Loucy (cell line): ENCODE data around the gene ZNF823.

Source experiments
- H2AFZ ChIP-seq: fragments of 200-600 bp; sonication (generic); 2 replicates; pipeline ENCODE4 v1.6.0; 2016; ENCODE audit warnings: antibody characterized with exemption, mild to moderate bottlenecking, low read length, moderate library complexity
- H3F3A ChIP-seq: fragments of 200-600 bp; 2 replicates; pipeline ENCODE4 v1.6.0; 2016; ENCODE audit warnings: antibody characterized with exemption, low read depth, mild to moderate bottlenecking
- H3K27me3 ChIP-seq: fragments of 200-600 bp; sonication (generic); 2 replicates; pipeline ENCODE4 v1.6.1; 2014; ENCODE audit warnings: low read length, mild to moderate bottlenecking; ENCODE audit not compliant: insufficient read depth, poor library complexity, severe bottlenecking
- H3K36me3 ChIP-seq: fragments of 200-600 bp; sonication (generic); 2 replicates; pipeline ENCODE4 v1.6.1; 2016; ENCODE audit warnings: low read length; ENCODE audit not compliant: insufficient read depth
- H3K4me1 ChIP-seq: fragments of 200-600 bp; sonication (generic); 2 replicates; pipeline ENCODE4 v1.5.1; 2014; ENCODE audit warnings: low read length, mild to moderate bottlenecking; ENCODE audit not compliant: insufficient read depth, poor library complexity, severe bottlenecking
- H3K4me2 ChIP-seq: fragments of 200-600 bp; sonication (generic); 2 replicates; pipeline ENCODE4 v1.6.0; 2014; ENCODE audit warnings: antibody characterized with exemption, low read length, low read depth, mild to moderate bottlenecking; ENCODE audit not compliant: poor library complexity, severe bottlenecking
- H3K4me3 ChIP-seq: fragments of 200-600 bp; sonication (generic); 2 replicates; pipeline ENCODE4 v1.5.1; 2014; ENCODE audit warnings: low read length, mild to moderate bottlenecking, mixed read lengths; ENCODE audit not compliant: poor library complexity, severe bottlenecking
- H3K79me2 ChIP-seq: fragments of 200-600 bp; sonication (generic); 2 replicates; pipeline ENCODE4 v1.6.1; 2014; ENCODE audit warnings: low read length; ENCODE audit not compliant: insufficient read depth
- H3K9ac ChIP-seq: fragments of 200-600 bp; sonication (generic); 2 replicates; pipeline ENCODE4 v1.6.0; 2014; ENCODE audit warnings: mild to moderate bottlenecking, low read depth, low read length, moderate library complexity; ENCODE audit not compliant: poor library complexity, severe bottlenecking
- H3K9me2 ChIP-seq: fragments of 200-600 bp; sonication (generic); replicated peaks from 2 replicates; pipeline ENCODE4 v1.6.1; 2016; ENCODE audit warnings: low read depth, low read length, mixed read lengths
- H3K9me3 ChIP-seq: fragments of 200-600 bp; sonication (generic); 2 replicates; pipeline ENCODE4 v1.6.1; 2014; ENCODE audit warnings: mild to moderate bottlenecking, antibody characterized with exemption, low read length, low read depth; ENCODE audit not compliant: insufficient read depth
- H4K20me1 ChIP-seq: fragments of 200-600 bp; sonication (generic); 2 replicates; pipeline ENCODE4 v1.6.0; 2014; ENCODE audit warnings: antibody characterized with exemption, low read length, mild to moderate bottlenecking; ENCODE audit not compliant: insufficient read depth, poor library complexity, severe bottlenecking
- CTCF ChIP-seq: fragments of 200-600 bp; sonication (generic); conservative IDR thresholded peaks from 2 replicates; pipeline ENCODE4 v1.5.1; 2014; ENCODE audit warnings: mild to moderate bottlenecking, antibody characterized with exemption, low read length
- EZH2phosphoT487 ChIP-seq: fragments of 200-600 bp; IDR thresholded peaks from 2 replicates; pipeline ENCODE4 v1.6.1; 2018; ENCODE audit warnings: antibody characterized with exemption, mild to moderate bottlenecking, moderate library complexity, borderline replicate concordance

Gene ZNF823

GRCh38 chr19:11704626-11705025 is 34.1 kb downstream of the ZNF823 start:
- H3K4me2 ChIP-seq, result no peak overlapping the region

GRCh38 chr19:11699931-11700794 is 38.6 kb downstream of the ZNF823 start:
- peak; percentile 84 for TF ChIP-seq CTCF
- no peak for TF ChIP-seq EZH2phosphoT487
- no peaks in the 10 kb centered on the region for H3K9me3 ChIP-seq
- H3K4me3 ChIP-seq, result no peak overlapping the region
- H2AFZ ChIP-seq, result no peak overlapping the region
- no peaks in the 10 kb centered on the region for H3F3A ChIP-seq
- no peaks in the 10 kb centered on the region for H3K36me3 ChIP-seq
- no peak overlapping the region for H3K9ac ChIP-seq
- H3K4me2 ChIP-seq, result no peak overlapping the region
- H4K20me1 ChIP-seq, result no peaks in the 10 kb centered on the region
- peaks cover 1% of the 10 kb centered on the region for H3K4me1 ChIP-seq
- no peaks in the 10 kb centered on the region for H3K79me2 ChIP-seq
- no peaks in the 10 kb centered on the region for H3K9me2 ChIP-seq
- H3K27me3 ChIP-seq, result no peaks in the 10 kb centered on the region

More at GRCh38 chr19:11704626-11705025, 34.1 kb downstream of the ZNF823 start:
- no peaks in the 10 kb centered on the region for H3K36me3 ChIP-seq
- no peaks in the 10 kb centered on the region for H3K9me2 ChIP-seq
- no peaks in the 10 kb centered on the region for H3K4me1 ChIP-seq
- no peak overlapping the region for H2AFZ ChIP-seq
- H3K9ac ChIP-seq, result no peak overlapping the region
- H3K9me3 ChIP-seq, result no peaks in the 10 kb centered on the region
- no peaks in the 10 kb centered on the region for H4K20me1 ChIP-seq
- TF ChIP-seq EZH2phosphoT487 (no peak), CTCF (no peak)
- no peaks in the 10 kb centered on the region for H3F3A ChIP-seq
- no peak overlapping the region for H3K4me3 ChIP-seq
- H3K79me2 ChIP-seq, result no peaks in the 10 kb centered on the region
- no peaks in the 10 kb centered on the region for H3K27me3 ChIP-seq

- Histone ChIP-seq H3K9ac (no peak overlapping the region), H3K4me1 (peaks cover 15% of the 10 kb centered on the region), H2AFZ (no peak overlapping the region), H4K20me1 (no peaks in the 10 kb centered on the region), H3K36me3 (no peaks in the 10 kb centered on the region), H3K9me2 (no peaks in the 10 kb centered on the region), H3K4me3 (no peak overlapping the region), H3K27me3 (peaks cover 8% of the 10 kb centered on the region), H3K4me2 (no peak overlapping the region), H3K79me2 (no peaks in the 10 kb centered on the region), H3K9me3 (no peaks in the 10 kb centered on the region), H3F3A (no peaks in the 10 kb centered on the region)
- TF ChIP-seq CTCF (no peak), EZH2phosphoT487 (no peak)
Observed at GRCh38 chr19:11698231-11698630, 40.5 kb downstream of the ZNF823 start.
